Body of pancreas (tissue), 4 donors: ENCODE data around the gene SLC38A5. TPM values are rescaled to one million over a fixed set of nuclear protein-coding genes. Genes with fewer than 3 reads are reported as not detected.
A peak's percentile ranks its signal among the peaks of the same experiment; 100 is the strongest.

ENCODE experiments used
- ATAC-seq: fragments of 150-250 bp; one replicate; pipeline ENCODE4 v1.9.1; 2016
- DNase-seq, 4 donors: peaks; one replicate each; pipeline ENCODE4 v3.0.0-alpha.2; 2019
- H3K27ac ChIP-seq, 4 donors: fragments of 200-600 bp; sonication (generic); 1 replicate in 3 of 4; 2 replicates in 1 of 4; pipeline versions ENCODE4 v1.5.1 to v1.6.1; 2016 to 2019; ENCODE audit warnings: mild to moderate bottlenecking in 1 of 4, mixed read lengths in 1 of 4, moderate library complexity in 1 of 4
- H3K27me3 ChIP-seq, 2 donors: fragments of 200-600 bp; sonication (generic); one replicate each; pipeline ENCODE4 v1.6.0; 2016; ENCODE audit warnings: mild to moderate bottlenecking in 1 of 2
- H3K36me3 ChIP-seq, 2 donors: fragments of 200-600 bp; sonication (generic); replicated peaks in 1 of 2; 2 replicates each; pipeline ENCODE4 v1.5.1; 2016; ENCODE audit warnings: low read depth in 2 of 2; ENCODE audit not compliant: insufficient read depth in 1 of 2
- H3K4me1 ChIP-seq: fragments of 200-600 bp; sonication (generic); one replicate; pipeline ENCODE4 v1.6.0; 2016
- H3K4me3 ChIP-seq, 2 donors: fragments of 200-600 bp; sonication (generic); 1 replicate in 1 of 2; 2 replicates in 1 of 2; pipeline ENCODE4 v1.5.1; 2016 to 2019
- H3K9me3 ChIP-seq, 3 donors: fragments of 200-600 bp; sonication (generic); 1 replicate in 2 of 3; 2 replicates in 1 of 3; pipeline ENCODE4 v1.5.1; 2016
- CTCF ChIP-seq, 7 experiments: fragments of 450-650 bp in 4 of 7; fragments of 200-600 bp in 3 of 7; sonication (generic) in 3 of 7; IDR thresholded peaks; one replicate each; pipeline ENCODE4 v1.5.1; 2016 to 2019; ENCODE audit warnings: antibody characterized with exemption in 7 of 7
- POLR2A ChIP-seq, 3 donors: fragments of 450-650 bp; IDR thresholded peaks; one replicate each; pipeline ENCODE4 v1.6.1; 2016; ENCODE audit warnings: antibody characterized with exemption in 3 of 3, mild to moderate bottlenecking in 2 of 3
- WGBS, 2 donors: methylation state at CpG; one replicate each; pipeline ENCODE4 v1.1.5; 2017; 5-methylcytosine and 5-hydroxymethylcytosine counted together
- intact Hi-C: fragments of 100-400 bp; cut with DNase I; formaldehyde crosslinking; loops from one replicate; pipeline ENCODE4 v1.15.1; 2023
- total RNA-seq, 2 donors: library from RNA; depleted of rRNA; stranded (reverse); fragments of >200 nt; gene quantifications; one replicate each; pipeline ENCODE4 v1.1.0, GENCODE V29; 2016

The SLC38A5 gene
- total RNA-seq, 2 donors from 2014 or later, result 83.8 to 166 TPM

- no peaks in the 10 kb centered on the region for H3K36me3 ChIP-seq
- intact Hi-C loops, result loop anchor here (5.0 kb wide), 1 partner anchor 409 kb away; no protein-coding TSS in a partner anchor
Observed at GRCh38 chrX:48496660-48497059, 26.6 kb upstream of the SLC38A5 start.

GRCh38 chrX:48493890-48494364, 23.9 kb upstream of the SLC38A5 start:
- Histone ChIP-seq H3K36me3 (no peaks in the 10 kb centered on the region), H3K9me3 (no peaks in the 10 kb centered on the region), H3K27me3 (no peaks in the 10 kb centered on the region), H3K27ac (no peak overlapping the region), H3K4me3 (no peak overlapping the region), H3K4me1 (peaks cover 3% of the 10 kb centered on the region)
- ATAC-seq (peak; percentile 68), DNase-seq (peak; percentile 50 to 64 (median 56))
- TF ChIP-seq CTCF (IDR thresholded peaks at IDR 0.05) (peak; percentile 12 to 59 (median 46)), POLR2A (IDR thresholded peaks at IDR 0.05) (no peak)
- intact Hi-C loops, result no loop called here
- 7 to 18% methylated on average over 4 to 10 of the region's 10 CpGs for WGBS, 2 donors

More at GRCh38 chrX:48496660-48497059, 26.6 kb upstream of the SLC38A5 start:
- ATAC-seq (no peak), DNase-seq (no peak)
- TF ChIP-seq POLR2A (IDR thresholded peaks at IDR 0.05) (no peak), CTCF (IDR thresholded peaks at IDR 0.05) (no peak)
- H3K4me1 ChIP-seq, result peaks cover 3% of the 10 kb centered on the region
- 79 to 80% methylated on average over 3 to 4 of the region's 4 CpGs for WGBS, 2 donors
- H3K27ac ChIP-seq, result no peak overlapping the region
- no peaks in the 10 kb centered on the region for H3K9me3 ChIP-seq
- no peaks in the 10 kb centered on the region for H3K27me3 ChIP-seq
- H3K4me3 ChIP-seq, result no peak overlapping the region

- H3K4me1 ChIP-seq, result peaks cover 3% of the 10 kb centered on the region
- H3K9me3 ChIP-seq, result no peaks in the 10 kb centered on the region
- no peak overlapping the region for H3K27ac ChIP-seq
- H3K27me3 ChIP-seq, result no peaks in the 10 kb centered on the region
- 68 to 73% methylated on average over 3 to 5 of the region's 7 CpGs for WGBS, 2 donors
- H3K4me3 ChIP-seq, result no peak overlapping the region
- ATAC-seq, result no peak
- intact Hi-C loops, result no loop called here
- no peak for DNase-seq
- TF ChIP-seq POLR2A (IDR thresholded peaks at IDR 0.05), result no peak
- TF ChIP-seq CTCF (IDR thresholded peaks at IDR 0.05), result no peak
- no peaks in the 10 kb centered on the region for H3K36me3 ChIP-seq
Observed at GRCh38 chrX:48492293-48492910, 22.3 kb upstream of the SLC38A5 start.

- peaks cover 3% of the 10 kb centered on the region for H3K4me1 ChIP-seq
- intact Hi-C loops, result no loop called here
- WGBS, 2 donors, result 80% methylated on average over 1 to 5 of the region's 9 CpGs
- H3K4me3 ChIP-seq, result no peak overlapping the region
- no peaks in the 10 kb centered on the region for H3K36me3 ChIP-seq
- no peak for ATAC-seq
- DNase-seq, result no peak
- H3K27ac ChIP-seq, result no peak overlapping the region
- no peaks in the 10 kb centered on the region for H3K27me3 ChIP-seq
- TF ChIP-seq POLR2A (IDR thresholded peaks at IDR 0.05) (no peak), CTCF (IDR thresholded peaks at IDR 0.05) (no peak)
- no peaks in the 10 kb centered on the region for H3K9me3 ChIP-seq
Observed at GRCh38 chrX:48491809-48492208, 21.7 kb upstream of the SLC38A5 start.

- H3K27ac ChIP-seq, result no peak overlapping the region
- H3K4me1 ChIP-seq, result peaks cover 3% of the 10 kb centered on the region
- no peak overlapping the region for H3K4me3 ChIP-seq
- intact Hi-C loops, result no loop called here
- no peaks in the 10 kb centered on the region for H3K9me3 ChIP-seq
- no peaks in the 10 kb centered on the region for H3K36me3 ChIP-seq
- H3K27me3 ChIP-seq, result no peaks in the 10 kb centered on the region
- DNase-seq (no peak), ATAC-seq (no peak)
- TF ChIP-seq POLR2A (IDR thresholded peaks at IDR 0.05), result no peak
- TF ChIP-seq CTCF (IDR thresholded peaks at IDR 0.05), result no peak
- WGBS, 2 donors, result 57 to 92% methylated on average over 3 to 6 of the region's 8 CpGs
Observed at GRCh38 chrX:48490661-48491060, 20.6 kb upstream of the SLC38A5 start.
